H1 (cell line): ENCODE measurements around the gene CHCHD1. TPM values are rescaled to one million over a fixed set of nuclear protein-coding genes. Genes with fewer than 3 reads are reported as not detected.

ENCODE experiments used
- CTCF ChIA-PET: fragments of 300-600 bp; sonication (Branson Sonifier 250); formaldehyde crosslinking; loops from one replicate; lab custom pipeline; 2021; ENCODE audit not compliant: partially characterized antibody; lab: Charles Lee
- POLR2A ChIA-PET: fragments of 300-600 bp; sonication (Branson Sonifier 250); formaldehyde crosslinking; loops from one replicate; lab custom pipeline; 2021; ENCODE audit warnings: inconsistent platforms; ENCODE audit not compliant: partially characterized antibody; lab: Charles Lee
- DNase-seq, 2 experiments: peaks; one replicate each; pipeline versions ENCODE4 v3.0.0 to v3.0.0-alpha.2; 2010 to 2022; ENCODE audit warnings: low spot score in 2 of 2, low read depth in 1 of 2, mixed read lengths in 1 of 2
- FAIRE-seq: peaks from 2 replicates; lab custom pipeline; 2011; peaks lifted over from hg19 to GRCh38; lab: Jason Lieb, UNC
- H2AFZ ChIP-seq: 2 replicates; pipeline ENCODE4 v1.8.1; 2012; ENCODE audit warnings: low read length, inconsistent platforms
- H2AK5ac ChIP-seq: 2 replicates; pipeline ENCODE4 v1.6.1; 2013; ENCODE audit warnings: low read depth, low read length
- H2BK120ac ChIP-seq: replicated peaks from 2 replicates; pipeline ENCODE3; 2013; ENCODE audit warnings: low read depth, low read length, inconsistent platforms
- H2BK12ac ChIP-seq: 2 replicates; pipeline ENCODE4 v1.6.1; 2013; ENCODE audit warnings: low read depth, low read length
- H2BK15ac ChIP-seq: 2 replicates; pipeline ENCODE4 v1.6.1; 2013; ENCODE audit warnings: low read length
- H2BK20ac ChIP-seq: 2 replicates; pipeline ENCODE4 v1.6.1; 2013; ENCODE audit warnings: low read length
- H2BK5ac ChIP-seq: 2 replicates; pipeline ENCODE4 v1.6.1; 2013; ENCODE audit warnings: low read depth, low read length
- H3K14ac ChIP-seq: 2 replicates; pipeline ENCODE4 v1.6.1; 2013; ENCODE audit warnings: inconsistent platforms; ENCODE audit not compliant: insufficient read length
- H3K18ac ChIP-seq: 2 replicates; pipeline ENCODE4 v1.6.1; 2013; ENCODE audit warnings: low read length; ENCODE audit errors: extremely low read depth
- H3K23ac ChIP-seq: 2 replicates; pipeline ENCODE4 v1.6.1; 2013; ENCODE audit warnings: inconsistent platforms; ENCODE audit not compliant: insufficient read length
- H3K23me2 ChIP-seq: 2 replicates; pipeline ENCODE4 v1.6.1; 2013; ENCODE audit warnings: low read depth, low read length
- H3K27ac ChIP-seq: 2 replicates; pipeline ENCODE4 v1.6.1; 2011; ENCODE audit warnings: low read depth, low read length, inconsistent platforms
- H3K27me3 ChIP-seq, 4 experiments: replicated peaks in 1 of 4; 1 replicate in 1 of 4; 2 replicates in 3 of 4; pipeline versions ENCODE4 v1.6.1 to v1.8.1; 2011 to 2013; ENCODE audit warnings: low read length in 3 of 4, mild to moderate bottlenecking in 3 of 4, inconsistent platforms in 2 of 4, mixed read lengths in 2 of 4, moderate library complexity in 1 of 4; ENCODE audit not compliant: control insufficient read depth in 3 of 4, insufficient read depth in 3 of 4; ENCODE audit errors: extremely low read depth in 1 of 4
- H3K36me3 ChIP-seq, 4 experiments: 2 replicates each; pipeline versions ENCODE4 v1.6.1 to v1.8.1; 2011 to 2013; ENCODE audit warnings: mild to moderate bottlenecking in 4 of 4, low read length in 3 of 4, moderate library complexity in 2 of 4, control low read depth in 1 of 4, inconsistent platforms in 1 of 4; ENCODE audit not compliant: insufficient read depth in 4 of 4, control insufficient read depth in 2 of 4
- H3K4ac ChIP-seq: replicated peaks from 2 replicates; pipeline ENCODE3; 2013; ENCODE audit warnings: low read length, low read depth, mixed read lengths, inconsistent platforms; ENCODE audit not compliant: insufficient read length
- H3K4me1 ChIP-seq, 4 experiments: replicated peaks in 1 of 4; 1 replicate in 1 of 4; 2 replicates in 3 of 4; pipeline versions ENCODE4 v1.6.1 to v1.8.1; 2011 to 2013; ENCODE audit warnings: low read length in 3 of 4, inconsistent platforms in 2 of 4, mixed read lengths in 1 of 4; ENCODE audit not compliant: insufficient read depth in 4 of 4, control insufficient read depth in 3 of 4
- H3K4me2 ChIP-seq, 2 experiments: 2 replicates each; pipeline versions ENCODE4 v1.6.1 to v1.8.1; 2011 to 2013; ENCODE audit warnings: low read depth in 2 of 2, low read length in 2 of 2, control low read depth in 1 of 2, inconsistent platforms in 1 of 2, mild to moderate bottlenecking in 1 of 2; ENCODE audit not compliant: insufficient read depth in 1 of 2
- H3K4me3 ChIP-seq, 4 experiments: fragments of 200-600, 300-600 bp in 1 of 4; sonication (generic), shearing (Covaris generic), sonication (Bioruptor Twin) in 1 of 4; 2 replicates each; pipeline versions ENCODE4 v1.5.1 to v1.8.1; 2011 to 2016; ENCODE audit warnings: low read length in 4 of 4, low read depth in 3 of 4, control low read depth in 2 of 4, inconsistent platforms in 2 of 4, mild to moderate bottlenecking in 2 of 4, mixed read lengths in 1 of 4, moderate library complexity in 1 of 4; ENCODE audit not compliant: insufficient read depth in 2 of 4; ENCODE audit errors: extremely low read depth in 1 of 4
- H3K56ac ChIP-seq: replicated peaks from 2 replicates; pipeline ENCODE3; 2013; ENCODE audit warnings: low read depth, mild to moderate bottlenecking, mixed read lengths, low read length, inconsistent platforms; ENCODE audit not compliant: insufficient read length
- H3K79me1 ChIP-seq: 2 replicates; pipeline ENCODE4 v1.6.1; 2013; ENCODE audit warnings: low read depth, low read length, control low read depth
- H3K79me2 ChIP-seq, 2 experiments: 2 replicates each; pipeline versions ENCODE4 v1.6.1 to v1.8.1; 2012 to 2013; ENCODE audit warnings: low read length in 2 of 2, mild to moderate bottlenecking in 2 of 2, inconsistent platforms in 1 of 2; ENCODE audit not compliant: insufficient read depth in 2 of 2, control insufficient read depth in 1 of 2
- H3K9ac ChIP-seq, 4 experiments: replicated peaks in 1 of 4; 1 replicate in 1 of 4; 2 replicates in 3 of 4; pipeline versions ENCODE4 v1.6.1 to v1.8.1; 2011 to 2013; ENCODE audit warnings: low read depth in 3 of 4, low read length in 3 of 4, control low read depth in 2 of 4, mild to moderate bottlenecking in 2 of 4, moderate library complexity in 2 of 4, inconsistent platforms in 1 of 4; ENCODE audit errors: extremely low read depth in 1 of 4
- H3K9me3 ChIP-seq, 2 experiments: 2 replicates each; pipeline versions ENCODE4 v1.6.1 to v1.8.1; 2012 to 2013; ENCODE audit warnings: mild to moderate bottlenecking in 2 of 2, moderate library complexity in 2 of 2, control low read depth in 1 of 2, inconsistent platforms in 1 of 2, low read depth in 1 of 2, low read length in 1 of 2, mixed read lengths in 1 of 2; ENCODE audit not compliant: insufficient read depth in 2 of 2
- H4K20me1 ChIP-seq, 2 experiments: replicated peaks in 1 of 2; 2 replicates each; pipeline versions ENCODE3 to v1.8.1; 2011 to 2013; ENCODE audit warnings: inconsistent platforms in 2 of 2, low read length in 2 of 2, mild to moderate bottlenecking in 1 of 2; ENCODE audit not compliant: insufficient read depth in 2 of 2, control insufficient read depth in 1 of 2
- H4K5ac ChIP-seq: 2 replicates; pipeline ENCODE4 v1.6.1; 2013; ENCODE audit warnings: low read length, low read depth, mixed read lengths, inconsistent platforms; ENCODE audit not compliant: insufficient read length
- H4K8ac ChIP-seq: 2 replicates; pipeline ENCODE4 v1.8.0; 2013; ENCODE audit warnings: mild to moderate bottlenecking, moderate library complexity, low read length, inconsistent platforms; ENCODE audit not compliant: insufficient read depth; ENCODE audit errors: extremely low read depth
- H4K91ac ChIP-seq: replicated peaks from 2 replicates; pipeline ENCODE3; 2013; ENCODE audit warnings: low read length, mixed read lengths, inconsistent platforms; ENCODE audit not compliant: insufficient read length
- CHD1 ChIP-seq: IDR thresholded peaks from 2 replicates; pipeline ENCODE4 v1.6.1; 2012; ENCODE audit warnings: low read depth, low read length, improper control_type of control experiment
- EP300 ChIP-seq, 2 experiments: IDR thresholded peaks; 1 replicate in 1 of 2; 2 replicates in 1 of 2; pipeline ENCODE4 v1.6.1; 2011 to 2012; ENCODE audit warnings: low read depth in 2 of 2, low read length in 2 of 2, mild to moderate bottlenecking in 2 of 2, borderline replicate concordance in 1 of 2, inconsistent platforms in 1 of 2, moderate library complexity in 1 of 2
- EZH2 ChIP-seq: fragments of 200-600 bp; sonication (generic); IDR thresholded peaks from 2 replicates; pipeline ENCODE4 v1.7.1; 2012; ENCODE audit warnings: low read depth, mild to moderate bottlenecking, moderate library complexity, low read length, inconsistent platforms; ENCODE audit not compliant: severe bottlenecking
- FOSL1 ChIP-seq: IDR thresholded peaks from 2 replicates; pipeline ENCODE4 v1.6.1; 2011; ENCODE audit warnings: mild to moderate bottlenecking, low read depth, low read length, moderate library complexity; ENCODE audit not compliant: insufficient read depth
- GABPA ChIP-seq: IDR thresholded peaks from 2 replicates; pipeline ENCODE4 v1.6.1; 2011; ENCODE audit warnings: mild to moderate bottlenecking, low read length, moderate library complexity, borderline replicate concordance; ENCODE audit not compliant: insufficient read depth
- JUN ChIP-seq: IDR thresholded peaks from 2 replicates; pipeline ENCODE4 v1.6.1; 2011; ENCODE audit warnings: low read depth, mild to moderate bottlenecking, improper control_type of control experiment, low read length
- JUND ChIP-seq: IDR thresholded peaks from 2 replicates; pipeline ENCODE4 v1.6.1; 2011; ENCODE audit warnings: mild to moderate bottlenecking, improper control_type of control experiment, low read length
- PHF8 ChIP-seq: fragments of 200-600 bp; sonication (generic); conservative IDR thresholded peaks from 2 replicates; pipeline ENCODE4 v1.7.1; 2012; ENCODE audit warnings: low read depth, mild to moderate bottlenecking, inconsistent platforms, low read length, moderate library complexity
- RFX5 ChIP-seq: IDR thresholded peaks from 2 replicates; pipeline ENCODE4 v1.6.1; 2011; ENCODE audit warnings: low read depth, low read length, improper control_type of control experiment, borderline replicate concordance
- SAP30 ChIP-seq: fragments of 300-600 bp; sonication (generic); IDR thresholded peaks from 2 replicates; pipeline ENCODE4 v1.7.1; 2012; ENCODE audit warnings: low read length, moderate library complexity, mild to moderate bottlenecking, inconsistent platforms; ENCODE audit not compliant: insufficient read depth, insufficient replicate concordance
- SP2 ChIP-seq: IDR thresholded peaks from 2 replicates; pipeline ENCODE4 v1.6.1; 2012; ENCODE audit warnings: mild to moderate bottlenecking, low read length, inconsistent platforms
- TAF1 ChIP-seq: IDR thresholded peaks from 2 replicates; pipeline ENCODE4 v1.6.1; 2011; ENCODE audit warnings: mild to moderate bottlenecking, low read depth, low read length
- WGBS, 2 experiments: shearing (Covaris generic) in 1 of 2; methylation state at CpG; one replicate each; pipeline versions ENCODE4 v1.1.6 to v1.1.7; 2013 to 2015; ENCODE audit warnings: low lambda C conversion rate in 2 of 2, mixed read lengths in 2 of 2, inconsistent platforms in 1 of 2, low coverage in 1 of 2, missing lambda C conversion rate in 1 of 2; ENCODE audit not compliant: insufficient replicate concordance in 2 of 2, insufficient coverage in 1 of 2, insufficient read length in 1 of 2; ENCODE audit errors: extremely low coverage in 1 of 2, missing lambda C conversion rate in 1 of 2; 5-methylcytosine and 5-hydroxymethylcytosine counted together
- polyA plus RNA-seq, 7 experiments: library from polyadenylated mRNA; depleted of rRNA in 3 of 7; stranded (reverse) in 5 of 7; unstranded in 2 of 7; fragments of >200 nt in 5 of 7; fragments of 200-250 nt in 2 of 7; gene quantifications; 1 replicate in 5 of 7; 2 replicates in 1 of 7; 4 replicates in 1 of 7; pipeline versions ENCODE4 v1.2.1 to v1.2.3, GENCODE V29; 2011 to 2013; ENCODE audit warnings: missing spikeins in 2 of 7, mixed read lengths in 2 of 7
- total RNA-seq: library from RNA; stranded (reverse); fragmentation: NEBNext Ultra II Directional; extraction: Animal tissue kit (Norgen Biotek cat#: 25700); gene quantifications from 2 replicates; pipeline ENCODE4 v1.2.1, GENCODE V29; 2021
- TF ChIP-seq, protein P1 (sequence below): IDR thresholded peaks from 2 replicates; pipeline ENCODE4 v1.6.1; 2011; ENCODE audit warnings: low read depth, mild to moderate bottlenecking, low read length; ENCODE audit not compliant: insufficient read depth

The CHCHD1 gene
- total and polyA plus RNA-seq, 2 of the 8 experiments (the other 6 are each of a cell fraction or from before 2014, with no cell fraction given) = 44.9 to 58.1 TPM

GRCh38 chr10:73732426-73732825 lies 49.4 kb upstream of the CHCHD1 start:
- H3K79me1 ChIP-seq = peaks cover 4% of the 10 kb centered on the region; the same call in 1 of the 2 replicates
- no peak overlapping the region for H3K56ac ChIP-seq
- no peak overlapping the region for H2AFZ ChIP-seq
- FAIRE-seq = no peak
- peaks cover 0 to 13% (median 6%) of the 10 kb centered on the region in 4 experiments; a peak in 4 of 8 replicates for H3K36me3 ChIP-seq
- H4K8ac ChIP-seq = no peak overlapping the region
- no peak overlapping the region for H4K5ac ChIP-seq
- H3K14ac ChIP-seq = no peak overlapping the region
- H2AK5ac ChIP-seq = no peak overlapping the region
- H3K4me2 ChIP-seq = no peak overlapping the region; a peak in 1 of 4 replicates
- H3K4ac ChIP-seq = no peak overlapping the region
- no peak for DNase-seq
- H3K27me3 ChIP-seq = no peaks in the 10 kb centered on the region
- H2BK20ac ChIP-seq = no peak overlapping the region
- H2BK120ac ChIP-seq = no peak overlapping the region
- no peak overlapping the region for H2BK12ac ChIP-seq
- peaks cover 0 to 12% of the 10 kb centered on the region in 2 experiments; a peak in 1 of 4 replicates for H3K79me2 ChIP-seq
- ChIA-PET CTCF (interaction anchor here (1.5 kb wide), 1 partner anchor 82 kb away, joined by 3 read pairs; no protein-coding TSS in a partner anchor), POLR2A (interaction anchor here (0.6 to 8.3 kb wide), 2 partner anchors 10 to 189 kb away, joined by 3 to 124 read pairs; partner anchors contain the start of gene SEC24C)
- H3K23ac ChIP-seq = no peak overlapping the region
- no peak overlapping the region for H3K27ac ChIP-seq
- H4K91ac ChIP-seq = no peak overlapping the region
- H4K20me1 ChIP-seq = no peaks in the 10 kb centered on the region
- H3K4me3 ChIP-seq = no peak overlapping the region
- no peak overlapping the region for H3K18ac ChIP-seq
- H3K23me2 ChIP-seq = 0 out of 2 replicates have a peak, but pooled peaks cover 2% of the 10 kb centered on the region
- no peak overlapping the region for H3K9ac ChIP-seq
- WGBS, 2 experiments = 96% methylated on average over 17 of the region's 20 CpGs; no CpG with 5 or more reads in 1 of the 2 experiments
- no peaks in the 10 kb centered on the region for H3K9me3 ChIP-seq
- no peak overlapping the region; the same call in 1 of the 2 replicates for H2BK5ac ChIP-seq
- no peak overlapping the region for H2BK15ac ChIP-seq
- no peaks in the 10 kb centered on the region for H3K4me1 ChIP-seq
- TF ChIP-seq, protein P1, sequence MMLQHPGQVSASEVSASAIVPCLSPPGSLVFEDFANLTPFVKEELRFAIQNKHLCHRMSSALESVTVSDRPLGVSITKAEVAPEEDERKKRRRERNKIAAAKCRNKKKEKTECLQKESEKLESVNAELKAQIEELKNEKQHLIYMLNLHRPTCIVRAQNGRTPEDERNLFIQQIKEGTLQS = no peak
- TF ChIP-seq JUND = no peak
- no peak for TF ChIP-seq JUN
- no peak for TF ChIP-seq TAF1
- no peak for TF ChIP-seq SP2
- TF ChIP-seq EZH2 = no peak
- no peak for TF ChIP-seq GABPA
- TF ChIP-seq CHD1 = no peak
- TF ChIP-seq SAP30 = no peak
- no peak for TF ChIP-seq RFX5
- no peak for TF ChIP-seq FOSL1
- TF ChIP-seq EP300 (IDR thresholded peaks at IDR 0.05; ENCODE audit: borderline replicate concordance in 1 of 2, low read depth in 2 of 2, low read length in 2 of 2) = no peak
- TF ChIP-seq PHF8 = no peak
